Body of pancreas (tissue), 4 donors: ENCODE results near the gene CEP44. TPM values are rescaled to one million over a fixed set of nuclear protein-coding genes. Genes with fewer than 3 reads are reported as not detected.

Source experiments
- ATAC-seq: fragments of 150-250 bp; one replicate; pipeline ENCODE4 v1.9.1; 2016
- DNase-seq, 4 donors: peaks; one replicate each; pipeline ENCODE4 v3.0.0-alpha.2; 2019
- H3K27ac ChIP-seq, 4 donors: fragments of 200-600 bp; sonication (generic); 1 replicate in 3 of 4; 2 replicates in 1 of 4; pipeline versions ENCODE4 v1.5.1 to v1.6.1; 2016 to 2019; ENCODE audit warnings: mild to moderate bottlenecking in 1 of 4, mixed read lengths in 1 of 4, moderate library complexity in 1 of 4
- H3K27me3 ChIP-seq, 2 donors: fragments of 200-600 bp; sonication (generic); one replicate each; pipeline ENCODE4 v1.6.0; 2016; ENCODE audit warnings: mild to moderate bottlenecking in 1 of 2
- H3K36me3 ChIP-seq, 2 donors: fragments of 200-600 bp; sonication (generic); replicated peaks in 1 of 2; 2 replicates each; pipeline ENCODE4 v1.5.1; 2016; ENCODE audit warnings: low read depth in 2 of 2; ENCODE audit not compliant: insufficient read depth in 1 of 2
- H3K4me1 ChIP-seq: fragments of 200-600 bp; sonication (generic); one replicate; pipeline ENCODE4 v1.6.0; 2016
- H3K4me3 ChIP-seq, 2 donors: fragments of 200-600 bp; sonication (generic); 1 replicate in 1 of 2; 2 replicates in 1 of 2; pipeline ENCODE4 v1.5.1; 2016 to 2019
- H3K9me3 ChIP-seq, 3 donors: fragments of 200-600 bp; sonication (generic); 1 replicate in 2 of 3; 2 replicates in 1 of 3; pipeline ENCODE4 v1.5.1; 2016
- CTCF ChIP-seq, 7 experiments: fragments of 450-650 bp in 4 of 7; fragments of 200-600 bp in 3 of 7; sonication (generic) in 3 of 7; IDR thresholded peaks; one replicate each; pipeline ENCODE4 v1.5.1; 2016 to 2019; ENCODE audit warnings: antibody characterized with exemption in 7 of 7
- POLR2A ChIP-seq, 3 donors: fragments of 450-650 bp; IDR thresholded peaks; one replicate each; pipeline ENCODE4 v1.6.1; 2016; ENCODE audit warnings: antibody characterized with exemption in 3 of 3, mild to moderate bottlenecking in 2 of 3
- WGBS, 2 donors: methylation state at CpG; one replicate each; pipeline ENCODE4 v1.1.5; 2017; 5-methylcytosine and 5-hydroxymethylcytosine counted together
- intact Hi-C: fragments of 100-400 bp; cut with DNase I; formaldehyde crosslinking; loops from one replicate; pipeline ENCODE4 v1.15.1; 2023
- total RNA-seq, 2 donors: library from RNA; depleted of rRNA; stranded (reverse); fragments of >200 nt; gene quantifications; one replicate each; pipeline ENCODE4 v1.1.0, GENCODE V29; 2016

Gene CEP44
- total RNA-seq, 2 donors from 2014 or later = 13.2 to 27.5 TPM

- Histone ChIP-seq H3K27me3 (no peaks in the 10 kb centered on the region), H3K9me3 (no peaks in the 10 kb centered on the region), H3K4me1 (no peaks in the 10 kb centered on the region), H3K4me3 (no peak overlapping the region), H3K36me3 (peaks cover 0 to 2% of the 10 kb centered on the region in 2 donors), H3K27ac (no peak overlapping the region)
- TF ChIP-seq POLR2A (IDR thresholded peaks at IDR 0.05) (no peak), CTCF (IDR thresholded peaks at IDR 0.05) (no peak)
- intact Hi-C loops = no loop called here
- ATAC-seq = no peak
- no peak for DNase-seq
- 95 to 98% methylated on average over 3 of the region's 3 CpGs for WGBS, 2 donors
These were observed 30.6 kb downstream of the CEP44 start for GRCh38 chr4:174314274-174314673.

GRCh38 chr4:174314770-174315169 is 31.1 kb downstream of the CEP44 start:
- Histone ChIP-seq H3K27me3 (no peaks in the 10 kb centered on the region), H3K36me3 (peaks cover 0 to 2% of the 10 kb centered on the region in 2 donors), H3K4me1 (no peaks in the 10 kb centered on the region), H3K4me3 (no peak overlapping the region), H3K27ac (no peak overlapping the region), H3K9me3 (no peaks in the 10 kb centered on the region)
- TF ChIP-seq CTCF (IDR thresholded peaks at IDR 0.05) (no peak), POLR2A (IDR thresholded peaks at IDR 0.05) (no peak)
- no peak for DNase-seq
- no peak for ATAC-seq
- intact Hi-C loops = no loop called here
- WGBS, 2 donors = 80 to 87% methylated on average over 3 of the region's 3 CpGs

GRCh38 chr4:174316546-174316945 is 32.8 kb downstream of the CEP44 start:
- intact Hi-C loops = no loop called here
- Histone ChIP-seq H3K9me3 (no peaks in the 10 kb centered on the region), H3K36me3 (peaks cover 0 to 2% of the 10 kb centered on the region in 2 donors), H3K4me3 (no peak overlapping the region), H3K27ac (no peak overlapping the region), H3K4me1 (no peaks in the 10 kb centered on the region), H3K27me3 (no peaks in the 10 kb centered on the region)
- no peak for TF ChIP-seq CTCF (IDR thresholded peaks at IDR 0.05)
- no peak for TF ChIP-seq POLR2A (IDR thresholded peaks at IDR 0.05)
- DNase-seq (no peak), ATAC-seq (no peak)
- 89 to 92% methylated on average over 1 of the region's 1 CpG for WGBS, 2 donors

- Histone ChIP-seq H3K4me3 (no peak overlapping the region), H3K27me3 (no peaks in the 10 kb centered on the region), H3K9me3 (no peaks in the 10 kb centered on the region), H3K4me1 (no peaks in the 10 kb centered on the region), H3K36me3 (peaks cover 0 to 2% of the 10 kb centered on the region in 2 donors), H3K27ac (no peak overlapping the region)
- ATAC-seq = no peak
- WGBS, 2 donors = 50% methylated on average over 2 of the region's 2 CpGs
- TF ChIP-seq CTCF (IDR thresholded peaks at IDR 0.05) (no peak), POLR2A (IDR thresholded peaks at IDR 0.05) (no peak)
- intact Hi-C loops = no loop called here
- DNase-seq = no peak
These were observed 33.2 kb downstream of the CEP44 start for GRCh38 chr4:174316954-174317353.

GRCh38 chr4:174317531-174317930 is 33.8 kb downstream of the CEP44 start:
- Histone ChIP-seq H3K4me3 (no peak overlapping the region), H3K4me1 (no peaks in the 10 kb centered on the region), H3K9me3 (no peaks in the 10 kb centered on the region), H3K27ac (no peak overlapping the region), H3K27me3 (no peaks in the 10 kb centered on the region), H3K36me3 (peaks cover 0 to 2% of the 10 kb centered on the region in 2 donors)
- no peak for TF ChIP-seq POLR2A (IDR thresholded peaks at IDR 0.05)
- TF ChIP-seq CTCF (IDR thresholded peaks at IDR 0.05) = no peak
- ATAC-seq (no peak), DNase-seq (no peak)
- intact Hi-C loops = no loop called here
